Trophoblast cell (in vitro differentiated cells and primary cell): Measurements from ENCODE around the gene TBC1D8.

Experiments
- DNase-seq, 2 donors: peaks; one replicate each; pipeline ENCODE4 v3.0.0-alpha.2; 2016
- H2AFZ ChIP-seq: 2 replicates; pipeline ENCODE4 v1.6.1; 2013; ENCODE audit warnings: low read length, moderate library complexity, mild to moderate bottlenecking; ENCODE audit not compliant: insufficient read depth, poor library complexity
- H2AK5ac ChIP-seq: 2 replicates; pipeline ENCODE4 v1.6.1; 2013; ENCODE audit warnings: mild to moderate bottlenecking, low read length
- H2BK120ac ChIP-seq: 2 replicates; pipeline ENCODE4 v1.6.1; 2013; ENCODE audit warnings: low read length, mild to moderate bottlenecking, moderate library complexity; ENCODE audit not compliant: insufficient read depth, poor library complexity
- H2BK12ac ChIP-seq: 2 replicates; pipeline ENCODE4 v1.6.1; 2013; ENCODE audit warnings: mild to moderate bottlenecking, low read length, moderate library complexity
- H2BK5ac ChIP-seq: 2 replicates; pipeline ENCODE4 v1.6.1; 2013; ENCODE audit warnings: low read length, low read depth, moderate library complexity, mild to moderate bottlenecking; ENCODE audit not compliant: poor library complexity
- H3K14ac ChIP-seq: 2 replicates; pipeline ENCODE4 v1.6.1; 2013; ENCODE audit warnings: mild to moderate bottlenecking, low read length
- H3K18ac ChIP-seq: 2 replicates; pipeline ENCODE4 v1.6.1; 2013; ENCODE audit warnings: mild to moderate bottlenecking, low read length
- H3K23ac ChIP-seq: 2 replicates; pipeline ENCODE4 v1.6.1; 2013; ENCODE audit warnings: low read length
- H3K27ac ChIP-seq: 2 replicates; pipeline ENCODE4 v1.5.1; 2013; ENCODE audit warnings: low read depth, mild to moderate bottlenecking, inconsistent platforms, low read length, moderate library complexity
- H3K27me3 ChIP-seq: 2 replicates; pipeline ENCODE4 v1.6.1; 2013; ENCODE audit warnings: inconsistent platforms, mild to moderate bottlenecking, low read length, moderate library complexity; ENCODE audit not compliant: insufficient read depth
- H3K36me3 ChIP-seq, 2 experiments: 1 replicate in 1 of 2; 2 replicates in 1 of 2; pipeline ENCODE4 v1.6.1; 2013; ENCODE audit warnings: low read length in 2 of 2, mild to moderate bottlenecking in 2 of 2, moderate library complexity in 1 of 2; ENCODE audit not compliant: insufficient read depth in 2 of 2, control insufficient read depth in 1 of 2
- H3K4ac ChIP-seq: 2 replicates; pipeline ENCODE4 v1.6.1; 2013; ENCODE audit warnings: low read depth, mild to moderate bottlenecking, low read length, moderate library complexity
- H3K4me1 ChIP-seq, 2 experiments: 1 replicate in 1 of 2; 2 replicates in 1 of 2; pipeline ENCODE4 v1.6.1; 2013; ENCODE audit warnings: low read length in 2 of 2, mild to moderate bottlenecking in 2 of 2, moderate library complexity in 1 of 2; ENCODE audit not compliant: insufficient read depth in 2 of 2, control insufficient read depth in 1 of 2
- H3K4me2 ChIP-seq: 2 replicates; pipeline ENCODE4 v1.6.1; 2013; ENCODE audit warnings: inconsistent platforms, mild to moderate bottlenecking, low read length, moderate library complexity
- H3K4me3 ChIP-seq: 2 replicates; pipeline ENCODE4 v1.5.1; 2013; ENCODE audit warnings: mild to moderate bottlenecking, low read depth, low read length, inconsistent platforms
- H3K79me1 ChIP-seq: one replicate; pipeline ENCODE4 v1.6.1; 2013; ENCODE audit warnings: low read length
- H3K79me2 ChIP-seq: 2 replicates; pipeline ENCODE4 v1.6.1; 2013; ENCODE audit warnings: low read length, mild to moderate bottlenecking; ENCODE audit not compliant: control insufficient read depth, insufficient read depth, poor library complexity
- H3K9ac ChIP-seq: 2 replicates; pipeline ENCODE4 v1.6.1; 2013; ENCODE audit warnings: mild to moderate bottlenecking, low read length
- H3K9me3 ChIP-seq: 2 replicates; pipeline ENCODE4 v1.6.1; 2013; ENCODE audit warnings: low read depth, mild to moderate bottlenecking, control low read depth, inconsistent platforms, low read length; ENCODE audit not compliant: insufficient read depth
- H4K12ac ChIP-seq: 2 replicates; pipeline ENCODE4 v1.6.1; 2013; ENCODE audit warnings: low read depth, mild to moderate bottlenecking, low read length, moderate library complexity
- H4K8ac ChIP-seq: 2 replicates; pipeline ENCODE4 v1.6.1; 2013; ENCODE audit warnings: low read depth, mild to moderate bottlenecking, low read length, moderate library complexity
- H4K91ac ChIP-seq: one replicate; pipeline ENCODE4 v1.6.1; 2013; ENCODE audit warnings: low read depth, mild to moderate bottlenecking, low read length, moderate library complexity
- WGBS: extraction: QIAGEN DNeasy Blood & Tissue Kit; methylation state at CpG from one replicate; pipeline ENCODE4 v1.1.7; 2013; ENCODE audit warnings: missing lambda C conversion rate; ENCODE audit not compliant: insufficient read length, insufficient coverage; ENCODE audit errors: extremely low coverage; 5-methylcytosine and 5-hydroxymethylcytosine counted together

TBC1D8 gene

GRCh38 chr2:101040072-101040471 is 111.1 kb downstream of the TBC1D8 start:
- no peak overlapping the region for H3K9ac ChIP-seq
- H3K27me3 ChIP-seq: no peaks in the 10 kb centered on the region
- H4K91ac ChIP-seq: no peak overlapping the region
- no peaks in the 10 kb centered on the region for H3K9me3 ChIP-seq
- H3K4me1 ChIP-seq: no peaks in the 10 kb centered on the region
- no peak overlapping the region for H2AK5ac ChIP-seq
- H2BK12ac ChIP-seq: no peak overlapping the region
- H3K14ac ChIP-seq: no peak overlapping the region
- no peak overlapping the region for H3K4me2 ChIP-seq
- peaks cover 0 to 2% of the 10 kb centered on the region in 2 experiments for H3K36me3 ChIP-seq
- H3K27ac ChIP-seq: no peak overlapping the region
- H3K23ac ChIP-seq: no peak overlapping the region
- H2BK5ac ChIP-seq: no peak overlapping the region
- no peaks in the 10 kb centered on the region for H3K79me1 ChIP-seq
- no CpG with 5 or more reads among the region's 13 CpGs for WGBS
- H4K12ac ChIP-seq: no peak overlapping the region
- DNase-seq: no peak
- H2AFZ ChIP-seq: no peak overlapping the region
- H3K4me3 ChIP-seq: no peak overlapping the region
- H3K79me2 ChIP-seq: no peaks in the 10 kb centered on the region
- H4K8ac ChIP-seq: no peak overlapping the region
- H2BK120ac ChIP-seq: no peak overlapping the region
- no peak overlapping the region for H3K4ac ChIP-seq
- no peak overlapping the region for H3K18ac ChIP-seq

GRCh38 chr2:101038455-101039255 is 112.5 kb downstream of the TBC1D8 start:
- no peaks in the 10 kb centered on the region for H3K9me3 ChIP-seq
- H3K4me2 ChIP-seq: no peak overlapping the region
- H2AFZ ChIP-seq: no peak overlapping the region
- H3K79me1 ChIP-seq: no peaks in the 10 kb centered on the region
- WGBS: no CpG with 5 or more reads among the region's 21 CpGs
- H3K9ac ChIP-seq: no peak overlapping the region
- no peak overlapping the region for H4K8ac ChIP-seq
- H2AK5ac ChIP-seq: no peak overlapping the region
- H3K27ac ChIP-seq: no peak overlapping the region
- no peak overlapping the region for H3K23ac ChIP-seq
- H3K4me3 ChIP-seq: no peak overlapping the region
- H3K79me2 ChIP-seq: no peaks in the 10 kb centered on the region
- H3K27me3 ChIP-seq: no peaks in the 10 kb centered on the region
- H3K4ac ChIP-seq: no peak overlapping the region
- no peak overlapping the region for H4K91ac ChIP-seq
- peaks cover 0 to 2% of the 10 kb centered on the region in 2 experiments for H3K36me3 ChIP-seq
- H3K18ac ChIP-seq: no peak overlapping the region
- H3K4me1 ChIP-seq: no peaks in the 10 kb centered on the region
- peak in 1 of 2 donors; percentile 45 for DNase-seq
- no peak overlapping the region for H3K14ac ChIP-seq
- H2BK120ac ChIP-seq: no peak overlapping the region
- no peak overlapping the region for H4K12ac ChIP-seq
- no peak overlapping the region for H2BK5ac ChIP-seq
- no peak overlapping the region for H2BK12ac ChIP-seq

- Histone ChIP-seq H3K36me3 (peaks cover 0 to 2% of the 10 kb centered on the region in 2 experiments), H3K4me2 (no peak overlapping the region), H3K23ac (no peak overlapping the region), H2BK12ac (no peak overlapping the region), H3K9ac (no peak overlapping the region), H2BK120ac (no peak overlapping the region), H3K27ac (no peak overlapping the region), H3K4me1 (no peaks in the 10 kb centered on the region), H2AK5ac (no peak overlapping the region), H2AFZ (no peak overlapping the region), H3K4ac (no peak overlapping the region), H3K27me3 (no peaks in the 10 kb centered on the region), H3K18ac (no peak overlapping the region), H3K4me3 (no peak overlapping the region), H4K12ac (no peak overlapping the region), H3K14ac (no peak overlapping the region), H3K79me1 (no peaks in the 10 kb centered on the region), H4K91ac (no peak overlapping the region), H3K79me2 (no peaks in the 10 kb centered on the region), H2BK5ac (no peak overlapping the region), H3K9me3 (no peaks in the 10 kb centered on the region), H4K8ac (no peak overlapping the region)
- no peak for DNase-seq
- no CpG with 5 or more reads among the region's 19 CpGs for WGBS
Observed at GRCh38 chr2:101037161-101037755, 113.9 kb downstream of the TBC1D8 start.

- DNase-seq: peak in 1 of 2 donors; percentile 58
- Histone ChIP-seq H4K12ac (no peak overlapping the region), H3K79me2 (no peaks in the 10 kb centered on the region), H2AFZ (no peak overlapping the region), H3K9ac (no peak overlapping the region), H3K4ac (no peak overlapping the region), H2BK120ac (no peak overlapping the region), H3K14ac (no peak overlapping the region), H3K9me3 (no peaks in the 10 kb centered on the region), H3K4me3 (no peak overlapping the region), H4K91ac (no peak overlapping the region), H3K4me2 (no peak overlapping the region), H2BK5ac (no peak overlapping the region), H3K27ac (no peak overlapping the region), H4K8ac (no peak overlapping the region), H2AK5ac (no peak overlapping the region), H3K36me3 (peaks cover 0 to 2% of the 10 kb centered on the region in 2 experiments), H3K79me1 (no peaks in the 10 kb centered on the region), H3K23ac (no peak overlapping the region), H2BK12ac (no peak overlapping the region), H3K27me3 (no peaks in the 10 kb centered on the region), H3K4me1 (no peaks in the 10 kb centered on the region), H3K18ac (no peak overlapping the region)
- no CpG with 5 or more reads among the region's 2 CpGs for WGBS
Observed at GRCh38 chr2:101036562-101036961, 114.6 kb downstream of the TBC1D8 start.
